ENCODE data around the gene ING3. TPM values are rescaled to one million over a fixed set of nuclear protein-coding genes. Genes with fewer than 3 reads are reported as not detected.

Gene ING3
- total RNA-seq, 1 experiment from 2014 or later = 9.1 TPM

- DNase-seq (ENCODE audit: low read depth, low spot score) (no peak), ATAC-seq (no peak)
- Histone ChIP-seq H3K9me3 (ENCODE audit: control insufficient read depth, insufficient read depth, low read depth, low read length) (no peaks in the 10 kb centered on the region), H3K27ac (ENCODE audit: low read length) (no peak overlapping the region), H3K27me3 (ENCODE audit: control insufficient read depth, insufficient read depth, low read length) (peaks cover 7% of the 10 kb centered on the region), H3K36me3 (ENCODE audit: control insufficient read depth, insufficient read depth, low read length) (no peaks in the 10 kb centered on the region), H3K4me3 (ENCODE audit: low read depth in 2 of 2, low read length in 2 of 2) (no peak overlapping the region), H3K4me1 (ENCODE audit: control insufficient read depth, insufficient read depth, low read length) (no peaks in the 10 kb centered on the region)
- intact Hi-C loops (cut with micrococcal nuclease; ENCODE audit: unreplicated experiment) = no loop called here
- POLR2A ChIA-PET = no interaction called here
- BruUV-seq (replicated peaks) = no TSS peak
- TF ChIP-seq POLR2AphosphoS5 (IDR thresholded peaks at IDR 0.05; ENCODE audit: low read depth, low read length) (no peak), TCF7L2 (IDR thresholded peaks at IDR 0.05; ENCODE audit: low read depth, low read length) (no peak), SIN3A (IDR thresholded peaks at IDR 0.05; ENCODE audit: borderline replicate concordance, insufficient read depth, low read depth, low read length) (no peak)
- TF ChIP-seq, protein P1, sequence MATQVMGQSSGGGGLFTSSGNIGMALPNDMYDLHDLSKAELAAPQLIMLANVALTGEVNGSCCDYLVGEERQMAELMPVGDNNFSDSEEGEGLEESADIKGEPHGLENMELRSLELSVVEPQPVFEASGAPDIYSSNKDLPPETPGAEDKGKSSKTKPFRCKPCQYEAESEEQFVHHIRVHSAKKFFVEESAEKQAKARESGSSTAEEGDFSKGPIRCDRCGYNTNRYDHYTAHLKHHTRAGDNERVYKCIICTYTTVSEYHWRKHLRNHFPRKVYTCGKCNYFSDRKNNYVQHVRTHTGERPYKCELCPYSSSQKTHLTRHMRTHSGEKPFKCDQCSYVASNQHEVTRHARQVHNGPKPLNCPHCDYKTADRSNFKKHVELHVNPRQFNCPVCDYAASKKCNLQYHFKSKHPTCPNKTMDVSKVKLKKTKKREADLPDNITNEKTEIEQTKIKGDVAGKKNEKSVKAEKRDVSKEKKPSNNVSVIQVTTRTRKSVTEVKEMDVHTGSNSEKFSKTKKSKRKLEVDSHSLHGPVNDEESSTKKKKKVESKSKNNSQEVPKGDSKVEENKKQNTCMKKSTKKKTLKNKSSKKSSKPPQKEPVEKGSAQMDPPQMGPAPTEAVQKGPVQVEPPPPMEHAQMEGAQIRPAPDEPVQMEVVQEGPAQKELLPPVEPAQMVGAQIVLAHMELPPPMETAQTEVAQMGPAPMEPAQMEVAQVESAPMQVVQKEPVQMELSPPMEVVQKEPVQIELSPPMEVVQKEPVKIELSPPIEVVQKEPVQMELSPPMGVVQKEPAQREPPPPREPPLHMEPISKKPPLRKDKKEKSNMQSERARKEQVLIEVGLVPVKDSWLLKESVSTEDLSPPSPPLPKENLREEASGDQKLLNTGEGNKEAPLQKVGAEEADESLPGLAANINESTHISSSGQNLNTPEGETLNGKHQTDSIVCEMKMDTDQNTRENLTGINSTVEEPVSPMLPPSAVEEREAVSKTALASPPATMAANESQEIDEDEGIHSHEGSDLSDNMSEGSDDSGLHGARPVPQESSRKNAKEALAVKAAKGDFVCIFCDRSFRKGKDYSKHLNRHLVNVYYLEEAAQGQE (IDR thresholded peaks at IDR 0.05; ENCODE audit: insufficient read depth in 1 of 2, low read depth in 2 of 2, low read length in 1 of 2) = no peak
- TF ChIP-seq, protein P2, sequence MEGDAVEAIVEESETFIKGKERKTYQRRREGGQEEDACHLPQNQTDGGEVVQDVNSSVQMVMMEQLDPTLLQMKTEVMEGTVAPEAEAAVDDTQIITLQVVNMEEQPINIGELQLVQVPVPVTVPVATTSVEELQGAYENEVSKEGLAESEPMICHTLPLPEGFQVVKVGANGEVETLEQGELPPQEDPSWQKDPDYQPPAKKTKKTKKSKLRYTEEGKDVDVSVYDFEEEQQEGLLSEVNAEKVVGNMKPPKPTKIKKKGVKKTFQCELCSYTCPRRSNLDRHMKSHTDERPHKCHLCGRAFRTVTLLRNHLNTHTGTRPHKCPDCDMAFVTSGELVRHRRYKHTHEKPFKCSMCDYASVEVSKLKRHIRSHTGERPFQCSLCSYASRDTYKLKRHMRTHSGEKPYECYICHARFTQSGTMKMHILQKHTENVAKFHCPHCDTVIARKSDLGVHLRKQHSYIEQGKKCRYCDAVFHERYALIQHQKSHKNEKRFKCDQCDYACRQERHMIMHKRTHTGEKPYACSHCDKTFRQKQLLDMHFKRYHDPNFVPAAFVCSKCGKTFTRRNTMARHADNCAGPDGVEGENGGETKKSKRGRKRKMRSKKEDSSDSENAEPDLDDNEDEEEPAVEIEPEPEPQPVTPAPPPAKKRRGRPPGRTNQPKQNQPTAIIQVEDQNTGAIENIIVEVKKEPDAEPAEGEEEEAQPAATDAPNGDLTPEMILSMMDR (IDR thresholded peaks at IDR 0.05) = no peak
- in situ Hi-C loops (cut with HindIII; ENCODE audit: low pct_unique_long_range_greater_than_20kb, low sequenced_read_pairs) = no loop called here
- CTCF ChIA-PET = interaction anchor here (1.1 kb wide), 1 partner anchor 10 kb away, joined by 3 read pairs; no protein-coding TSS in a partner anchor
Measured at GRCh38 chr7:120997882-120998474, 47.4 kb downstream of the ING3 start.

DNA sequence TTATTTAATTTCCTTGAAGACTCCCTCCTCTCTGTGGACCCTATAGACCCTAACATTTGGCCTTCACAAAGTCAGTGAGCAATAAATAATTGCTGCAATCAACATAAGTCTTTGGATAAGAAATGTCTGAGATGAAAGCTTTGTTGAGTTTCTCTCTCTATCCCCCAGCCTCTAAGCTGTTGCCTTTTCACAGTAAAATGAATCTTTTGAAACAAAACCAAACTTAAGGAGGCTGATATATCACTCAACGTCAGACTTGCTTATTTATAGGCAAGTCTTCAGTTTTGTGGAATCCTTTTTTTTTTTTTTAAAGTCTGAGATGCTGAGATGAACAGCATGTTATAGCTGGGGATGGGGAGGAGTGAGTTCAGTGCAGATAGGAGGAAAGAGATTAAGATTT, 47.9 kb downstream of the ING3 start:
- in situ Hi-C loops (cut with HindIII; ENCODE audit: low pct_unique_long_range_greater_than_20kb, low sequenced_read_pairs) (no loop called here), intact Hi-C loops (cut with micrococcal nuclease; ENCODE audit: unreplicated experiment) (no loop called here)
- DNase-seq (ENCODE audit: low read depth, low spot score) (no peak), ATAC-seq (no peak)
- TF ChIP-seq POLR2AphosphoS5 (IDR thresholded peaks at IDR 0.05; ENCODE audit: low read depth, low read length) = no peak
- TF ChIP-seq TCF7L2 (IDR thresholded peaks at IDR 0.05; ENCODE audit: low read depth, low read length) = no peak
- ChIA-PET CTCF (interaction anchor here (1.1 kb wide), 1 partner anchor 11 kb away, joined by 3 read pairs; no protein-coding TSS in a partner anchor), POLR2A (no interaction called here)
- H3K4me3 ChIP-seq (ENCODE audit: low read depth in 2 of 2, low read length in 2 of 2) = no peak overlapping the region
- H3K27ac ChIP-seq (ENCODE audit: low read length) = no peak overlapping the region
- H3K9me3 ChIP-seq (ENCODE audit: control insufficient read depth, insufficient read depth, low read depth, low read length) = no peaks in the 10 kb centered on the region
- peaks cover 11% of the 10 kb centered on the region for H3K27me3 ChIP-seq (ENCODE audit: control insufficient read depth, insufficient read depth, low read length)
- H3K36me3 ChIP-seq (ENCODE audit: control insufficient read depth, insufficient read depth, low read length) = no peaks in the 10 kb centered on the region
- no peaks in the 10 kb centered on the region for H3K4me1 ChIP-seq (ENCODE audit: control insufficient read depth, insufficient read depth, low read length)
- BruUV-seq (replicated peaks) = no TSS peak

DNA sequence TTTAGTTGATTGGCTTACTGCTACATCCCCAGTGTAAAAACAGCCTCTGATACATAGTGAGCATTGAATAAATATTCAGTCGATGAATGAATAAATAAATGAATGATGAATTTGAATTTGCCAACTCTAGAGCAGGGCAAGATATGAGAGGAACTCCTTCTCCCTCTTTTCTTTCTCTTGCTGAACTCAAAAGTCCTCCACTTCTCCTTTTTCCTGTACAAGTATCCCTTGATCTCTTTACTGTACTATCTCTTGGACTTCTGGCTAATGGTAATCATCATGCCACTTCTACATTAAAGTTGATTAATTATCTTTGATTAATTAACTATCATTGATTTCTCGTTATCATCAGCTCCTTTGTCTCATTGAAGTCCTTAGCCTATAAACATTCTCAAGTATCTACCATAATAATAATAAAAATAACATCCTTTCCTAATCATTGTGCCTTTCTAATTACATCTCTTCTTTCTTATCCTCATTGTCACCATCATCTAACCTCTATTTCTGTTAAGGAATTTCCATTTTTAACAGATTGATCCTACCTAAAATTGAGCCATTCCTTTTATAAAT, 48.5 kb downstream of the ING3 start:
- no peak for ATAC-seq
- BruUV-seq (replicated peaks) = no TSS peak
- ChIA-PET CTCF (interaction anchor here (1.1 kb wide), 1 partner anchor 12 kb away, joined by 3 read pairs; no protein-coding TSS in a partner anchor), POLR2A (no interaction called here)
- Histone ChIP-seq H3K4me1 (ENCODE audit: control insufficient read depth, insufficient read depth, low read length) (no peaks in the 10 kb centered on the region), H3K9me3 (ENCODE audit: control insufficient read depth, insufficient read depth, low read depth, low read length) (no peaks in the 10 kb centered on the region), H3K27me3 (ENCODE audit: control insufficient read depth, insufficient read depth, low read length) (peaks cover 12% of the 10 kb centered on the region), H3K36me3 (ENCODE audit: control insufficient read depth, insufficient read depth, low read length) (no peaks in the 10 kb centered on the region), H3K4me3 (ENCODE audit: low read depth in 2 of 2, low read length in 2 of 2) (no peak overlapping the region), H3K27ac (ENCODE audit: low read length) (no peak overlapping the region)
- in situ Hi-C loops (cut with HindIII; ENCODE audit: low pct_unique_long_range_greater_than_20kb, low sequenced_read_pairs) (no loop called here), intact Hi-C loops (cut with micrococcal nuclease; ENCODE audit: unreplicated experiment) (no loop called here)
- TF ChIP-seq SIN3A (IDR thresholded peaks at IDR 0.05; ENCODE audit: borderline replicate concordance, insufficient read depth, low read depth, low read length) (no peak), POLR2AphosphoS5 (IDR thresholded peaks at IDR 0.05; ENCODE audit: low read depth, low read length) (no peak), TCF7L2 (IDR thresholded peaks at IDR 0.05; ENCODE audit: low read depth, low read length) (no peak)
- TF ChIP-seq, protein P1 (IDR thresholded peaks at IDR 0.05; ENCODE audit: insufficient read depth in 1 of 2, low read depth in 2 of 2, low read length in 1 of 2) = no peak
- TF ChIP-seq, protein P2 (IDR thresholded peaks at IDR 0.05) = no peak
- DNase-seq (ENCODE audit: low read depth, low spot score) = no peak

Measured in Panc1 (cell line).